GM18951 (cell line): ENCODE results near the gene KRT35.

Experiments
- POLR2A ChIP-seq: IDR thresholded peaks from 4 replicates; pipeline ENCODE4 v1.6.1; 2011; ENCODE audit warnings: mild to moderate bottlenecking; ENCODE audit not compliant: insufficient read length, insufficient read depth; ENCODE audit errors: extremely low read depth
- in situ Hi-C: fragments of 300-500 bp; cut with MboI; formaldehyde crosslinking; loops from one replicate; pipeline ENCODE4 v1.12.0; 2022; ENCODE audit warnings: low sequenced_read_pairs, mixed read lengths, inconsistent platforms; ENCODE audit not compliant: unreplicated experiment

Gene KRT35

DNA sequence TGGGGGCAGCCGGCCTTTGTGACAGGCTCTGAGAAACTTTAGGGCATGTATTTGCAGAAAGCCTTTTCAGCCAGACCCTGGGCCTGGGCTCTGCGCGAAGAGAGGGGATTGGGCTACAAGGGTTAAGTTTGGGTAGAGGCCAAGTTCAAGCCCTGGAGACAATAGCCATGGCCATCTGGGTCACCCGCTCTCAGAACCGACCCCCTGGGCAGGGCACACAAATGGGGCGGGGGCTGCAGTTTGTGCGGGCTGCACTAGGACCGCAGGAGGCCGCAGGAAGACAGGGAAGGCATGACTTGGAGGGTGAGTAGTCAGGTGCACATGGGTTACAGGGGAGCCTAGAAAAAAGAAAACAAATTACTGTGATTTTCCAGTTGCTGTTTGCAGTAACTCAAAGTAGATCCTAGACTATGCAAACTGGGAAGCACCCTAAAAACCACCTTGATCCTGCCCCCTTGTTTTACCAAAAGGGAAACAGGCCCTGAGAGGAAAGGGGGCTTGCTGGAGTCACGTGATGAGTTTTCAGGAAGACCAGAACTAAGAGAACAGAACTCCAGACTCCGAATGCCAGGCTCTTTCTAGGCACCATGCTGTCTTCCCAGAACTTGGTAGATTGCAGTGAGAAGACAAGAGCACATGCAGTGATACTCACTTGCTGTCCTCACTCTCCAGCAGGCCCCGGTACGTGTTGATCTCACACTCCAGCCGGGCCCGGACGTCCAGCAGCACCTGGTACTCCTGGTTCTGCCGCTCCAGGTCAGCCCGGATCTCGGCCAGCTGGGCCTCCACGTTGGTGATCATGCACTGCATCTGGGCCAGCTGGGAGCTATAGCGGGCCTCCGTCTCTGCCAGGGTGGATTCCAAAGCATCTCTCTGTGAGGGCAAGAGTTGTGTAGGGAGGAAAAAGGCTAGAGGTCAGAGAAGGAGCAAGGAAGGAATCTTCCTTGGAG, 3.8 kb downstream of the KRT35 start:
- in situ Hi-C loops: no loop called here

DNA sequence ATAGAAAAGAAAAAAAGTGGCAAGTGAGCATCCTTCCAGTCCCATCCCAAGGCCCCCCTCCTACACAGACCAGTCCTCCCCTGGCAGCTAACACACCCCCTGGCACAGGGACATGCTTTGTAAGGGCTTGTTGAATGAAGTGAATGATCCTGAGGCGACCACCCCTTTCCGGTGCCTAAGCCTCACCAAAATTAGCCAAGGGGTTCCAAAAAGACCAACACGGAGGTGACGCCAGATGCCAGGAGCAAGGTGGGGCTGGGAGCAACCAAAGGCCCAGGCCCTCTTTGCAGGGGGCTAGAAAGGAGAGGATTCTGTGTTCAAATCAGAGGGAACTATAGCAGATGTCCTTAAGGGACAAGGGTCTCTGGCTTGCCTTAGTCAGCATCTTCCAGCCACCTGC, 5.5 kb downstream of the KRT35 start:
- TF ChIP-seq POLR2A: no peak
- in situ Hi-C loops: no loop called here

More for the DNA sequence above, 3.8 kb downstream of the KRT35 start:
- TF ChIP-seq POLR2A: no peak

DNA sequence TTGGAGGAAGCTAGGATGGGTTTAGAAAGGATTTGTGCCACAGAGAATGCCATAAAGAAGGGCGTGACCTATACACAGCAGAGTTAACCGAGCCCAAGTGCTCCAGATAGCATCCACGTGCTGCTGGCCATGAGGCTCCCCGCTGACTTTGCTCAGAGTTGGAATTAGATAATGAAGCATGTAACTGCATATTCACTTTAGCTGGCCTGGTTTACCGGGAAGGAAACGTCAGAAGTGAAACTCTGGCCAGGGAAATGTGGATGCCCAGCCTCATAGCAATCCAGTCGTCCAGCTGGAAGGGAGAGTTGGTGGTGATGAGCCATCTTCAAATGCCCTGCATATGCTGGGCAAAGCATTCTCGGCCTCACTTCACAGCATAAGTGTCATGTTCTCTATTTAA, 6.1 kb downstream of the KRT35 start:
- in situ Hi-C loops: no loop called here
- TF ChIP-seq POLR2A: no peak

DNA sequence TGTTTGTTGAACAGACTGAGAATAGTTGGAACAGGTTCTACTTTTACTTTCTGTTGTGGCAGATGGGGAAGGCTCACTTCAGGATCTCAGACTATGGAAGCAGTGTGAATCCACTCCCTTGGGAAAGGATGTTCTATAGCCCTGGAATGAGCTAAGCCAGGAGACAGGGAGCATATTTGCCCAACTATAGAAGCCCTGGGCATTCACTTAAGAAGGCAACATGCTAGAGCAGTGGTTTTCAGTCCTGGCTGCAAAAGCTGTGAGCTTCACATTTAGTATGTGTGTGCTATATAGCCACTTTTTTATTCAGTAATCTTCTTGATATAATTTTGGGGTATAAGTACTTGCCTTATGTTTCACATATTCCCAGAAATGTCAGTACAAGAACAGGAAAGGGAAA, 12.6 kb downstream of the KRT35 start:
- TF ChIP-seq POLR2A: no peak
- in situ Hi-C loops: no loop called here

DNA sequence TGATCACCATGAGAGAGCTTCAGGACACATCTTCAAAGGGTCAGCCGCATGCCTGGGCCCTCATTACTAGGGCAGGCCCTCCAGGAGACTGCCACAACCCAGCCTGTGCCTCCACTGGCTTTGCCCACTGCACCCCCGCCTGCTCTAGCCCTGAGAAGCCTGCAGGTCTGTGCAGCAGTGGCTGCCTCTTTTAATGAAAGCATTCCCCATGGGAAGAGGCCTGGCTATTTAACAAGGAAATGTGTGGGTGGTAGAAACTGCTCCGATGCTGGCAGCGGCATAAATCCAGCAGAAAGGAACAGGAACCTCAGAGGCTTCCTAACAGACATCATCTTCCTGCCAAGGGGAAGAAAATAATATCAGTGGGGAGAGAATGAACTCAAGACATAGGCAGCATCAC, 13.4 kb downstream of the KRT35 start:
- in situ Hi-C loops: no loop called here
- TF ChIP-seq POLR2A: no peak

DNA sequence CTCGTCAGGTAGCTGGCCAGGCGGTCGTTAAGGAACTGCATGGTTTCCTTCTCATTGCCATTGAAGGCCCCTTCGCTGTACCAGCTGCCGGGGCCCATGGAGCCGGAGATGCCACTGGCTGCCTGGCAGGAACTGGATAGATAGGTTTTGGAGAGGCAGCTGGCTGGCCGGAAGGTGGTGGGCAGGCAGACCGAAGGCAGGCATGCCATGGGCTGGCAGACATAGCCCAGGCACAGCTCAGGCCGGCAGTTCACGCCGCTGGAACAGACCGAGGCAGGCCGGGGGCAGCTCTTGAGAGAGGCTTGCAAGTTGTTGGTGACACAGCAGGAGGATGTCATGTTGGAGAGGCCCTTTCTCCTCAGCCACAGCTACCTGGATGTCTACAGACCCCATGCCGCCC, 14.0 kb downstream of the KRT35 start, which contains the start of gene KRT32:
Gene KRT32 (minus strand): TSS at position 399 of the 400 bp plus-strand sequence. CDS start 61 bp downstream, at position 338.
- no peak for TF ChIP-seq POLR2A
- in situ Hi-C loops: no loop called here

DNA sequence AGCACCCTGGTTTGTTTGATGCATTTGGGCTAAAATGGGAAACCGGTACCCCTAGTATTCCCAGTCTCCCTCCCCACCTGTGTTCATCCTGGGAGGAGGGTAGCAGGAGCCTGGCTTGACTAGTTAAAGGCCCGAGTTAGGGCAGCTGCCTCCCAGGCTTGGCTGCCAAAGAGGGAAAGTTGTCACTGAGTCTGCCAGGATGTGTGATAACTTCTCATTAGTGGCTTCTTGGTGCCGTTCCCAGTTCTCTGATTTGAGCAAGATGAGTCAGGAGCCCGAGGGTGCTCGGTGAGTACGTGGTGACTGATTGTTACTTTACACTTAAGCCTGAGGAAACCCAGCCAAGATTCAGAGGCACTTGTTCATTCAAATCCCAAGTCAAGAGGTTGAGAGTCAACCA, 16.3 kb downstream of the KRT35 start:
- no peak for TF ChIP-seq POLR2A
- in situ Hi-C loops: no loop called here

DNA sequence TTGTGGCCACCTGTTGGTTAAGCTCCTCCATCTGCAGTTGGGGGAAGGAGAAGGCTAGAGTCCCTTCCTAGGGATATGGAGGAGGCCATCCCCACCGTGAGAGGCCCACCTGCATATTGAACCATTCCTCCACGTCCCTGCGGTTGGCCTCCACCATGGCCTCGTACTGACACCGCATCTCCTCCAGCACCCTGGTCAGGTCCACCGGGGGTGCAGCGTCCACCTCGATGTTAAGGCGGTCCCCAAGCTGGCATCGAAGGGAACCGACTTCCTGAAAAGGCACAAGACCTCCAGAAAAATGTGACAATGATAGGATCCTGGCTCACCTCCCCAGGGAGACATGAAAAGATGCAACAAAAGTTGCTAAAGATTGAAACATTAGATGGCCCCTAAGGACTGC, 16.8 kb downstream of the KRT35 start:
- no peak for TF ChIP-seq POLR2A
- in situ Hi-C loops: no loop called here

DNA sequence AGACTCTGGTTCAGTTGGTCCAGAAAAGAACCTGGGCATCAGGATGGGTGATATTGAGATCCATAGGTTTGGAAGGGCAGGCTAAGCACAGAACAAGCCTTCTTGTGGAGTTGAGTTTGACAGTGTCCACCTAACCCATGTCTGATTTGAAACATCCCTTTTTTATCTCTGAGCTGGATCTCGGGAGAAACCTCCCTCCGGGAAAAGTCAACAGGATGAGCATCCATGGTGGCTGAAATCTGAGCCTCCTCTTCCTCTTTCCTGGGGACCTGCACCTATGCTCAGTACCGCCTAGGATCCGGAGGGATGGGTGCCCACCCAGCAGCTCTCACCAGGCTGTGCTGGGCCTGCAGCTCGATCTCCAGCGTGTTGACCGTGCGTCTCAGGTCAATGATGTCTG, 17.2 kb downstream of the KRT35 start:
- no peak for TF ChIP-seq POLR2A
- in situ Hi-C loops: no loop called here

DNA sequence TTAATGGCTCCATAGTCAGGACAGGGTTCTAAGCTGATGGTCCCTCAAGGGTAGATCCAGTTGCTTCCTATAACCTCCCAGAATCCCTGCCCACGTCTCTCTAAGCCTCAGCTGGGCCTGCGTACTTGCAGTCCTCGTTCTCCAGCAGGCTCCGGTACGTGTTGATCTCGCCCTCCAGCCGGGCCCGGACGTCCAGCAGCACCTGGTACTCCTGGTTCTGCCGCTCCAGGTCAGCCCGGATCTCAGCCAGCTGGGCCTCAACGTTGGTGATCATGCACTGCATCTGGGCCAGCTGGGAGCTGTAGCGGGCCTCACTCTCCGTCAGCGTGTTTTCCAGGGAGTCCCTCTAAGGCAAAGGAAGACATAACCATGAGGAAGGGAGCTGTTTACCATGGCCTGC, 18.2 kb downstream of the KRT35 start:
- in situ Hi-C loops: no loop called here

DNA sequence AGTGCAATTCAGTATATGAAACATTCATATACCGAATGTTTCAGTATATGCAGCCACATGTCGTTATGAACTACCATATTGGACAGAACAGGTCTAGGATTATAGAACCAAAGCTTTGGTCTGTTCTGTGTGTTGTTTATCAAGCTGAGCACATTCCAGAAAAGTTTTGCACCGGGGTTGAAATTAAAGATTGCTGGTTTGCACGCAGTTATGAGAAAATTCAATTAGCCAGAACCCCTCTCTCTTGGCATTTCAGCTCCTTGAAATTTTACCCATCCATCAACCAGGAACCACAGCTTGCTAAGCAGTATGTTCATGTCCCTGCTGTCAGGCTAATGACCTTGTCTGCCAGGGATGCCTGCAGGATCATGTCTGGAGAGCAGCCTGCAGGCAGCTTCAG, 23.3 kb downstream of the KRT35 start:
- no peak for TF ChIP-seq POLR2A
- in situ Hi-C loops: no loop called here

More for the DNA sequence above, 18.2 kb downstream of the KRT35 start:
- TF ChIP-seq POLR2A: no peak

DNA sequence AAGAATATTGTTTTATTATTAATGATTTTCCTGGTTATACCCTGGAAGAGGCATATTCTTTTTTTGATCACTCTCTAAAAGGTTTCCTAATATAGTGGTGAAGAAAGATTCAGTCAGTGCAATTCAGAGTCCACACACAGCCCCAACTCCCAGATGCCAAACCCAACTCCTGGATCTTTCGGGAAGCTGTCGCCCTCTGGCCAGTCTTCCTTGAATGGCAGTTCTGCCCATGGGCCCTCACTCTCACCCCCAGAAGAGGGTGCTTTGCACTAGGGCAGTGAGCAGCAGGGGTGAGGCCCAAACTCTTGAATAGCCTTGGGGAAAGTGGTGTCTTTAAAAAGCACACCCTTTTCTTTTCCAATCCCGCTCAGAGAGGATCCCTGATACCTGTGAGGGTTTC, 24.7 kb downstream of the KRT35 start:
- in situ Hi-C loops: no loop called here
- TF ChIP-seq POLR2A: no peak

DNA sequence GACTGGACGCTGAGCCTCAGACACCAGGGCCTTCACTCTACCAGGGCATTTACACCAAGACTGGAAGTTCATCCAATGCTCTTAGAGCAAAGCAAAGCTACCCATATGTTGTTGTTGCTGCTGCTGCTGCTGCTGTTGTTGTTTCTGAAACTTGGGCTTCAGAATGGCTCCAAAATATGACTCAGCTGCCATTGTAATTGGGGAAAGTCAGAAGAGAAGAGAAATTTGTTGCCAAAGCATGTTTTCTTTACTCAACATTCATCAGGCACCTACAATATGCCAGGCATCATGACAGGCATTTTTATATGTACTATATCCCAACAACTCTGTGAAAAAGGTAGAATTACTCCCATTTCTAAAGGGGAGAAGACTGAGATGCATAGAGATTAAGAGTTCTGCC, 25.7 kb downstream of the KRT35 start:
- in situ Hi-C loops: no loop called here
- no peak for TF ChIP-seq POLR2A

DNA sequence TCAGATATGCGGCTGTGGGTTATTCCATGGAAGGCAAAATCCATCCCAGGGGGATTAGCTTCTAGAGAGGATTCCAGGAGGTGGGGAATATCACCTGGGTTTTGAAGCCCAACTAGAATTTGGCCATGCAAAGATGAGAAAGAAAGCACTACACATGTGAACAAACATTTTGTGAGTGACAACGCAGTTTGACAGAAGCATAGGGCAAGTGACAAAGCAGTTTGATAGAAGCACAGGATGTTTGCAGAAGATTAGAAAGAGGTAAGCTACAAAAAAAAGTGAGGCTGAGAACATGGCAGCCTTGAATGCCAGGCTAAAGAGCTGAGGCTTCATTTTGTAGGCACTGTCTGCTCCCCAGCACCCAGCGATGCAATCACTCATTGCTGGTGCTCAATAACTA, 27.9 kb downstream of the KRT35 start:
- in situ Hi-C loops: no loop called here
- TF ChIP-seq POLR2A: no peak
